Measurements from ENCODE around the gene SART1.

DNA sequence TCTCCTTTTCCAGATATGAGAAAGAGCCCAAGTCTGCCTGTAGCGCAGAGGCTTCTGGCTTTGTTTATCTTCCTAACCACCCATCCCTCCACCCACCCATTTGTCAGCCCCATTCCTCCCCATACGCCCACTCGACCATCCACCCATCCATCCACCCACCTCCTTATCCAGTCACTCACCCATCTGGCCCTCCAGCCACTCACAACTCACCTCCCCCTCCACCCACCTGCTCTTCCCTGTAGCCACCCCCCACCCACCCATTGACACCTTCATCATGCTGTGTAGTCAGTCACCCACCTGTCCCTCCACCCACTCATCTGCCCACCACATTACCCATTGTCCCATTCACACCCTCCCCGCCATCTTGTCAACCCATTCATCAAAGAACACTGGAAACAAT lies 55.8 kb downstream of the SART1 start:
- TF ChIP-seq, protein P1, sequence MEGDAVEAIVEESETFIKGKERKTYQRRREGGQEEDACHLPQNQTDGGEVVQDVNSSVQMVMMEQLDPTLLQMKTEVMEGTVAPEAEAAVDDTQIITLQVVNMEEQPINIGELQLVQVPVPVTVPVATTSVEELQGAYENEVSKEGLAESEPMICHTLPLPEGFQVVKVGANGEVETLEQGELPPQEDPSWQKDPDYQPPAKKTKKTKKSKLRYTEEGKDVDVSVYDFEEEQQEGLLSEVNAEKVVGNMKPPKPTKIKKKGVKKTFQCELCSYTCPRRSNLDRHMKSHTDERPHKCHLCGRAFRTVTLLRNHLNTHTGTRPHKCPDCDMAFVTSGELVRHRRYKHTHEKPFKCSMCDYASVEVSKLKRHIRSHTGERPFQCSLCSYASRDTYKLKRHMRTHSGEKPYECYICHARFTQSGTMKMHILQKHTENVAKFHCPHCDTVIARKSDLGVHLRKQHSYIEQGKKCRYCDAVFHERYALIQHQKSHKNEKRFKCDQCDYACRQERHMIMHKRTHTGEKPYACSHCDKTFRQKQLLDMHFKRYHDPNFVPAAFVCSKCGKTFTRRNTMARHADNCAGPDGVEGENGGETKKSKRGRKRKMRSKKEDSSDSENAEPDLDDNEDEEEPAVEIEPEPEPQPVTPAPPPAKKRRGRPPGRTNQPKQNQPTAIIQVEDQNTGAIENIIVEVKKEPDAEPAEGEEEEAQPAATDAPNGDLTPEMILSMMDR (conservative IDR thresholded peaks at IDR 0.05) = no peak
- no peak for TF ChIP-seq EZH2 (IDR thresholded peaks at IDR 0.05; ENCODE audit: low read depth)

Data from PC-9 (cell line).